ACC112 (cell line): ENCODE results near the gene SH3GL1.

ENCODE experiments used
- H2AFZ ChIP-seq: fragments of 200-600 bp; sonication (generic); one replicate; pipeline ENCODE4 v1.6.0; 2017; ENCODE audit warnings: antibody characterized with exemption, low read length; ENCODE audit not compliant: unreplicated experiment
- H3K27ac ChIP-seq: fragments of 200-600 bp; sonication (generic); 2 replicates; pipeline ENCODE4 v1.5.1; 2014; ENCODE audit warnings: low read depth, mild to moderate bottlenecking, antibody characterized with exemption, low read length, moderate library complexity
- H3K27me3 ChIP-seq: fragments of 200-600 bp; sonication (generic); 2 replicates; pipeline ENCODE4 v1.6.1; 2014; ENCODE audit warnings: mild to moderate bottlenecking, antibody characterized with exemption, low read length, moderate library complexity, mixed read lengths; ENCODE audit not compliant: insufficient read depth
- H3K36me3 ChIP-seq: fragments of 200-600 bp; sonication (generic); 2 replicates; pipeline ENCODE4 v1.6.1; 2016; ENCODE audit warnings: mild to moderate bottlenecking, antibody characterized with exemption, low read length, moderate library complexity, mixed read lengths; ENCODE audit not compliant: insufficient read depth
- H3K4me1 ChIP-seq: fragments of 200-600 bp; sonication (generic); one replicate; pipeline ENCODE4 v1.6.1; 2016; ENCODE audit warnings: low read length, mixed read lengths; ENCODE audit not compliant: insufficient read depth, unreplicated experiment, control insufficient read depth
- H3K4me3 ChIP-seq: fragments of 200-600 bp; sonication (generic); 2 replicates; pipeline ENCODE4 v1.5.1; 2014; ENCODE audit warnings: mild to moderate bottlenecking, low read depth, low read length
- H3K79me2 ChIP-seq: fragments of 200-600 bp; sonication (generic); one replicate; pipeline ENCODE4 v1.6.0; 2016; ENCODE audit warnings: low read length; ENCODE audit not compliant: control insufficient read depth, unreplicated experiment, insufficient read depth

The SH3GL1 gene

GRCh38 chr19:4443966-4444764, 43.8 kb upstream of the SH3GL1 start:
- H3K27ac ChIP-seq: no peak overlapping the region
- no peak overlapping the region for H2AFZ ChIP-seq
- H3K79me2 ChIP-seq: no peaks in the 10 kb centered on the region
- no peaks in the 10 kb centered on the region for H3K4me1 ChIP-seq
- H3K4me3 ChIP-seq: no peak overlapping the region
- no peaks in the 10 kb centered on the region for H3K27me3 ChIP-seq
- H3K36me3 ChIP-seq: no peaks in the 10 kb centered on the region

GRCh38 chr19:4443188-4443587, 42.8 kb upstream of the SH3GL1 start:
- H3K4me1 ChIP-seq: no peaks in the 10 kb centered on the region
- H2AFZ ChIP-seq: no peak overlapping the region
- H3K4me3 ChIP-seq: no peak overlapping the region
- H3K36me3 ChIP-seq: no peaks in the 10 kb centered on the region
- H3K27ac ChIP-seq: no peak overlapping the region
- H3K79me2 ChIP-seq: no peaks in the 10 kb centered on the region
- no peaks in the 10 kb centered on the region for H3K27me3 ChIP-seq

- H3K4me3 ChIP-seq: no peak overlapping the region
- no peak overlapping the region for H3K27ac ChIP-seq
- H2AFZ ChIP-seq: no peak overlapping the region
- H3K4me1 ChIP-seq: no peaks in the 10 kb centered on the region
- no peaks in the 10 kb centered on the region for H3K79me2 ChIP-seq
- no peaks in the 10 kb centered on the region for H3K27me3 ChIP-seq
- H3K36me3 ChIP-seq: no peaks in the 10 kb centered on the region
These were observed 42.4 kb upstream of the SH3GL1 start for GRCh38 chr19:4442819-4443146.

- Histone ChIP-seq H3K79me2 (no peaks in the 10 kb centered on the region), H3K4me1 (no peaks in the 10 kb centered on the region), H2AFZ (no peak overlapping the region), H3K27ac (no peak overlapping the region), H3K4me3 (no peak overlapping the region), H3K27me3 (no peaks in the 10 kb centered on the region), H3K36me3 (no peaks in the 10 kb centered on the region)
These were observed 41.9 kb upstream of the SH3GL1 start for GRCh38 chr19:4441994-4442818.

GRCh38 chr19:4439243-4439642, 38.9 kb upstream of the SH3GL1 start:
- Histone ChIP-seq H3K27me3 (no peaks in the 10 kb centered on the region), H3K79me2 (no peaks in the 10 kb centered on the region), H2AFZ (no peak overlapping the region), H3K36me3 (no peaks in the 10 kb centered on the region), H3K4me1 (no peaks in the 10 kb centered on the region), H3K4me3 (no peak overlapping the region), H3K27ac (no peak overlapping the region)

GRCh38 chr19:4437103-4437502, 36.8 kb upstream of the SH3GL1 start:
- H3K4me3 ChIP-seq: no peak overlapping the region
- H3K27me3 ChIP-seq: no peaks in the 10 kb centered on the region
- no peak overlapping the region for H3K27ac ChIP-seq
- no peak overlapping the region for H2AFZ ChIP-seq
- H3K4me1 ChIP-seq: no peaks in the 10 kb centered on the region
- no peaks in the 10 kb centered on the region for H3K79me2 ChIP-seq
- H3K36me3 ChIP-seq: no peaks in the 10 kb centered on the region

- Histone ChIP-seq H3K27me3 (no peaks in the 10 kb centered on the region), H3K36me3 (no peaks in the 10 kb centered on the region), H3K4me1 (no peaks in the 10 kb centered on the region), H3K79me2 (no peaks in the 10 kb centered on the region), H3K27ac (no peak overlapping the region), H3K4me3 (no peak overlapping the region), H2AFZ (no peak overlapping the region)
These were observed 35.9 kb upstream of the SH3GL1 start for GRCh38 chr19:4436231-4436630.

GRCh38 chr19:4434391-4434790, 34.0 kb upstream of the SH3GL1 start:
- Histone ChIP-seq H3K36me3 (no peaks in the 10 kb centered on the region), H3K27me3 (no peaks in the 10 kb centered on the region), H3K4me1 (no peaks in the 10 kb centered on the region), H3K27ac (no peak overlapping the region), H3K4me3 (no peak overlapping the region), H2AFZ (no peak overlapping the region), H3K79me2 (no peaks in the 10 kb centered on the region)

- H3K27ac ChIP-seq: no peak overlapping the region
- H3K79me2 ChIP-seq: no peaks in the 10 kb centered on the region
- H3K36me3 ChIP-seq: no peaks in the 10 kb centered on the region
- H2AFZ ChIP-seq: no peak overlapping the region
- H3K4me1 ChIP-seq: no peaks in the 10 kb centered on the region
- H3K4me3 ChIP-seq: no peak overlapping the region
- H3K27me3 ChIP-seq: no peaks in the 10 kb centered on the region
These were observed 32.7 kb upstream of the SH3GL1 start for GRCh38 chr19:4432918-4433506.

- H3K27ac ChIP-seq: no peak overlapping the region
- no peaks in the 10 kb centered on the region for H3K36me3 ChIP-seq
These were observed 31.7 kb upstream of the SH3GL1 start for GRCh38 chr19:4431808-4432674.

More at GRCh38 chr19:4431808-4432674, 31.7 kb upstream of the SH3GL1 start:
- Histone ChIP-seq H2AFZ (no peak overlapping the region), H3K4me1 (no peaks in the 10 kb centered on the region), H3K27me3 (no peaks in the 10 kb centered on the region), H3K4me3 (no peak overlapping the region), H3K79me2 (no peaks in the 10 kb centered on the region)
